ENCODE results near the gene RANBP10.
A peak's percentile ranks its signal among the peaks of the same experiment; 100 is the strongest.

RANBP10 gene

DNA sequence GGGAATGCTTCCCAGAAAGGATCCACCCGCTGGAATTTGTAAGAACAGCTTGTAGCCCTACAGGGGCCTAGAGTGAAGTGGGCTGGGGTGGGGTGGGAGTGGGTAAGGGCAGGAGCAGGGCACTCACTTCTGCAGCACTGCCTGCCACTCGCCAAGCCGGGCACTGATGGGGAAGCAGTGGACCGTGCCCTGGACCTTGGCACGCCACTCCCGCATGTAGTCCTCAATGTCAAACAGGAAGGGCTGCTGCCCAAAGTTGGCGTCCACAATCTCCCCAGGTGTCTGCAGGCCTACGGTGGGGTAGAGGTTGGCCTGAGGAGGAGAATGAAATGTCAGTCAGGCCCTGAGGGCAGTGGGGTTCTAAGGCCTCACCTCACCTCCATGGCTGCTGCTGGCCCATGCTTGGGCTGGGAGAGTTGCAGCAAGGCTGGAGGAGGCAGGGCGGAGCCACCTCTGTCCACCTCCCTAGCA is 71.6 kb downstream of the RANBP10 start:
- no peak for DNase-seq

- DNase-seq: no peak
Observed at GRCh38 chr16:67733734-67734470, 72.5 kb downstream of the RANBP10 start.

- DNase-seq: no peak
Observed at GRCh38 chr16:67731753-67732095, 74.6 kb downstream of the RANBP10 start.

DNA sequence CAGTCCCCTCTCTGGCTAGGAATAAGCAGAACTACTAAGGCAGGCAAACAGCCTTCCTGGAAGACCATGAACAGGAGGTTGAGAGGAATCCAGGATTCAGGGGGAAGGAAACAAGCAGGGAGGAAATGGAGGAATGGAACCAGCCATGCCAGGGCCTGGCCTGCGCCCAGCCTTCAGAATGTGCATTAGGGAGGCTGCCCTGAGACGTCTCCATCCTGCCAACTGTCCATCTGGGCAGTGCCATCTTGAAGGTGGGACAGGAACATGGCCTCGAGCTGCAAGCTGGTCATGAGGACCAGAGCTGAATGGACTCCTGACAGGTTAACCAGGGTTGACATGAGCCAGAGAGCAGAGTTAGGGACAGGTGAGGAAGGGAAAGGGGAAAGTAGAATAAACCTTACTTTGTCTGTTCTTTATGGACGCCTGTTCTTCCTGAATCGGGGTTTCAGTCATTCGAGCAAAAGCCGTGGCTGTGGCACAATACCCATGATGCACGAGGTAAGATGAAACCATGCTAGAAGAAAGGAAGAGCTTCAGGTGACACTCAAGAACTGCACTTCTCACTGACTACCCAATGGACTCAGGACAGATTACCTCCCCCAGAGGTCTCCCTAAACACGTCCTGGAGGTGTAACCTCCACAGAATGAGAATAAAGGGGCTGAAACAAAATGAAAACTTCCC is 75.1 kb downstream of the RANBP10 start:
- DNase-seq: no peak

GRCh38 chr16:67730326-67730725 is 76.0 kb downstream of the RANBP10 start:
- DNase-seq: no peak

DNA sequence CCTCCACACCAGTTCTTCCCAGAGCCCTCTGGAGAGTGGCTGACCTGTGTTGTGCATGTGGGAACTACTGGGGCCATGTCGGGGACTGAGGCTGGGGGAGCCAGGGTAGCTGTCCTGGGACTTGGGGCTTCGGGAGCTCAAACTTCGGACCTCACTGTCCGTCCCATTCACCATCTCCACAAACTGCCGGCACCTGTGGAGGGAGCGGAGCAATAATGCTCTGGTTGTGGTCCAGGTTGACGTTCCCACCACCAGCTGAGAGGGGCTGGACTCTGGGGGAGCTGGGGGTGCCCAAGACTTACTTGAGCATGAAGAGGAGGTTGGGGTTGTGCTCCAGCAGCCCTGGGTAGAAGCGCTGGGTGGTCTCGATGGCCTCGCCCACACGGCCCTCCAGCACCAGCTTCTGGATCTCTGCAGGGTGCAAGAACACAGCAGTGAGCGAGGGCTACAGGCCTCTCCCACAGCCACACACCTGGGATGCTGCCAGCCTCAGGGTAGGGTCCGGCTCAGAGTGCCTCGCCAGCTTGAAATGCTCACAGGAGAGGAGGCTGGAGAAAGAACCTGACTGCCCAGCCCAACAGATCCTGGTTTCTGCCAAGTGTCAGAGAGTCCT is 76.6 kb downstream of the RANBP10 start:
- no peak for DNase-seq

DNA sequence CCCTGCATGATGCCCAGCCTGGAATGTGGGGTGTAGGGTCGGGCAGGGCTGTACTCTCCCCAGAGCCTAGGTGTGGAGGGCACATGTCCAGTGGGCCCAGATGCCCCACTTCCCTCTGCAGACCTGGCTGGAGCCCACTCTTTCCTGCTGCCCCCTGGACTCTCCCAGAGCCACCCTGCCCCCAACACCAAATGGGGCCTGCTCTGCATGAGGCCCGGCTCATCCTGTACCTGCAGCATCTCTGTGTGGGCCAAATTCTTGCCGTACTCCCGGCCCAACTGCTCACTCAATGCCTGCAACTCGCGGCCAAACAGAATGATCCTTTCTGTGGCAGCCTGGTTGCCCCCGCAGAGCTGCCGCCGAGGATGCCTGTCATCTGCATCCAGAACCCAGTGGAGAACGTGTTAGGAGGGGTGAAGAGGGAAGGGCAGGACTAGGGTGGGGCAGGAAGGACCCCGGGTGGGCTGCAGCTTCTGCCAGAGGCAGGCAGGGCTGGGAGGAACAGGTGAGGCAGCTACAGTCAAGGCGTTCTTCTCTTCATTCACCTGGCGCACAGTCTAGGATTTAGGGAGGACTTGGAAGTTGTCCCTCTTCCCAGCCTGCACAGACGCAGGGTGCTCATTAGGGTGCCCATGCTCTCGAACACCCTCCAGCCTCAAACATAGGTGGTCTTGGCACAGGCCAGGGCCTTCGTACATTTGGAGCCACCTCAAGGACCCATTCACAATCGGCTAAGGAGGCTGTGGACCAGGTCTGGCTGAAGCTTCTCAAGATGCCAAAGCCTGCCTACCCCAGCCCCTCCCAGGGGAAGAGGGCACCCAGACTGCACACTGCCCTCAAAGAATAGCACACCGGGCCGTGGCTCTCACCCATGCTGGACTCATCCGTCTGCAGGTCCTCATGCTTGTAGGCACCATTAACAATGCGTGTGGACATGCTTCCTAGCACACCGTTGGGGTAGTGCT is 78.6 kb downstream of the RANBP10 start:
- DNase-seq: no peak

GRCh38 chr16:67726106-67727034 is 80.0 kb downstream of the RANBP10 start:
- DNase-seq: no peak

- DNase-seq: no peak
Observed at GRCh38 chr16:67723911-67724305, 82.5 kb downstream of the RANBP10 start.

- no peak for DNase-seq
Observed at GRCh38 chr16:67723151-67723910, 83.0 kb downstream of the RANBP10 start.

DNA sequence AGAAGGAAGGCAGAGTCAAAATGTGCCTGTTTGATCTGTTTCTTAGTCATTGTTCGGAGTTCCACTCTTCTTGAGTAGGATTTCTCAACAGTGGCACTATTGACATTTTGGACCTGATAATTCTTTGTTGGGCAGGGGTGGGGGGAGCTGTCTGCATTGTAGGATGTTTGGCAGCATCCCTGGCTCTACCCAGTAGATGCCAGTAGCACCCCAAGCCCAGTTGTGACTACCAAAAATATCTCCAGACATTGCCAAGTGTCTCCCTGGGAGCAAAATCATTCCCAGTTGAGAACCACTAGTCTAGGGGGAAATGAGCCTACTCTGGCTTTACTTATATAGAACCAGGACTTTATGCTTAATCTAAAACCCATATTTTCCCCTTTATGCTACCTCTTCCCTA is 86.1 kb downstream of the RANBP10 start:
- no peak for DNase-seq

DNA sequence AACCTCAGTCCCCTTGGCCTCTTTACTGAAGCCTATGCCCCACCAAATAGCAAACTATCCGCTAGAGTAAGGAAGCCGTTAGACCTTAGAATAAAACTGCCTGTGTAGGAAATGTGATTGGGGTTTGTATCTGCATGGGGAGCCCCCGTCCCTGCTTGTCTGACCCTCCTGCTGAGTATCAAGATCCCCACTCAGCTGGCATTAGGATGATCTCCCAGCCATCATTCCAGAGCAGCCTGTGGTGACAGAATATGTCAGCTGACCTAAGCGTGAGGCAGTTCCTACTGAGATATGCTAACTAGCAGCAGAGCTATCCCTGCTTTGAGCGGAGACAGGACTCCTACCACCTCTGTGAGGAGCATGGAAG is 86.6 kb downstream of the RANBP10 start:
- DNase-seq: no peak

GRCh38 chr16:67719048-67719777 is 87.1 kb downstream of the RANBP10 start, which contains the start of gene GFOD2:
Gene GFOD2 (minus strand): TSS chr16:67719316. CDS start chr16:67685715, 33,601 bp downstream.
- DNase-seq: peak; percentile 75

GRCh38 chr16:67718668-67719047 is 87.7 kb downstream of the RANBP10 start:
- no peak for DNase-seq

DNA sequence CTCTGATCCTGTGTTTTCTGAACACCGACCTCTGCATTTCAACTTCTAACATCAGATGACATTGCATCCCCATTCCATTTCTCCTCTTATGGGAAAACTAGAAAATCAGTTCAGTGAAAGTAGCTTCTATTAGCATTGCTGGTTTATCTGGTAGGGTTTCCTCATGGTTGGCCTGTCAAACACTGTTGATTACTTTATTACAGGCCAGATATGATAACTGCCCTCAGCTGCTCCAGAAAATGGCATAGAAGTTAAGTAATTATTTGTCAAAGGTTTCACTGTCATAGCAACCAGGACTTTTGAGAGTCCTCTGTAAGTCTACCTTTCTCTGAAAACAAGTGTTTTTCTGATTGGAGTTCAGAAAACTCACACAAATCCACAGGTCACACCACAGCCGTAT is 90.3 kb downstream of the RANBP10 start:
- DNase-seq: no peak

GRCh38 chr16:67714522-67714921 is 91.8 kb downstream of the RANBP10 start:
- DNase-seq: no peak

- no peak for DNase-seq
Observed at GRCh38 chr16:67713647-67714273, 92.6 kb downstream of the RANBP10 start.

DNA sequence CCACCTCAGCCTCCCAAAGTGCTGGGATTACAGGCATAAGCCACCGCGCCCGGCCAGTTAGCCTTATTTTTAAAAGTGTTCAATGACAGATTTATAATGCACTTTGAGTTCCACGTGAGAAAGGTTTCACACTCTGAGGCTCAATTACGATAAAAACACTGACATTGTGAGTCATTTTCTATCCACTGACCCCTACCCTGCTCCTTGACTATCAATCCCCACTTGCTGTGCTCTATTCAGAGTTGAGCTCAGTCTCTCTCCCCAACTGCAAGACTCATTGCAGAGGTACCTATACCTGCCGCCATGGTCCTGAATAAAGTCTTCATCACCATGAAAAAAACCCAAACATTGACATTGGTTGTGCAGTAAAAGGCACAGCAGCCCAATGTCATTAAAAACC is 95.8 kb downstream of the RANBP10 start:
- no peak for DNase-seq

DNA sequence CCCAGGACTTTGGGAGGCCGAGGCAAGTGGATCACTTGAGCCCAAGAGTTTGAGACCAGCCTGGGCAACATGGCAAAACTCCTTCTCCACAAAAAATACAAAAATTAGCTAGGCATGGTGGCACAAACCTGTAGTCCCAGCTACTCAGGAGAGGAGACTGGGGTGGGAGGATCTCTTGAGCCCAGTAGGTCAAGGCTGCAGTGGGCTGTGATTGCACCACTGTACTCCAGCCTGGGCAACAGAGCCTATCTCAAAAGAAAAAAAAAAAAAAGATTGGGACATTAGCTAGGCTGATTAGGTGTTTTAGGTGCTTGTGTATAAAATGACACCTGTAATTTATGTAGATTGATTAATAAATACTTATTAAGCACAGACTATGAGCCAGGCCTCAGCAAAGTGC is 97.3 kb downstream of the RANBP10 start:
- no peak for DNase-seq

GRCh38 chr16:67708368-67708771 is 98.0 kb downstream of the RANBP10 start:
- DNase-seq: no peak
